COLO668 (cell line): ENCODE results near the gene RNF187.
A peak's percentile ranks its signal among the peaks of the same experiment; 100 is the strongest.

Source experiments
- DNase-seq: peaks from one replicate; lab custom pipeline; 2025; ENCODE audit not compliant: unreplicated experiment; lab: John Stamatoyannopoulos, UW

The RNF187 gene

GRCh38 chr1:228543396-228543795, 56.2 kb downstream of the RNF187 start:
- DNase-seq: no peak

- DNase-seq: peak; percentile 54
These were observed 57.1 kb downstream of the RNF187 start for GRCh38 chr1:228544021-228544850.

GRCh38 chr1:228544921-228545591, 57.9 kb downstream of the RNF187 start:
- DNase-seq: no peak
